ENCODE data around the gene ZNF605. TPM values are rescaled to one million over a fixed set of nuclear protein-coding genes. Genes with fewer than 3 reads are reported as not detected.
"Not testable (repeated sequence)": the region's sequence is repeated elsewhere in the genome, so short reads cannot be mapped to it uniquely, and the experiment has no call there.

The ZNF605 gene
- total RNA-seq, 3 donors from 2014 or later: 3.9 to 5.0 (median 4.9) TPM

GRCh38 chr12:132953771-132954170, 2.3 kb downstream of the ZNF605 start:
- ATAC-seq: no peak
- Mint-ChIP-seq H3K27me3 (ENCODE audit: low read depth) (no peaks in the 10 kb centered on the region), H3K9me3 (peaks cover 10% of the 10 kb centered on the region), H3K36me3 (ENCODE audit: insufficient read depth) (peaks cover 25% of the 10 kb centered on the region), H3K4me3 (peak overlapping the region; percentile 19), H3K4me1 (ENCODE audit: low read depth) (peaks cover 28% of the 10 kb centered on the region)
- no peak for DNase-seq

DNA sequence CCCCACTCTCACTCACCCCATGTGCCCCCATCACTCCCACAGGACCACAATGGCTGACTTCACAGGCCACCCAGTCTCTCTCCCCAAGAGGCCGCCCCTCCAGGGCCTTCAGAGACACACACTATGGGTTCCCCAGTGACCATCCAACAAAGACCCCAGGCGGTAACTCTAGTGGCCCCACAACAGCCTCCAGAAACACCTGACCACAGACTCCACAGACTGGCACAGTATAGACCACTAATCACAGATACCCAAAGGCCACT, 3.0 kb downstream of the ZNF605 start:
- Mint-ChIP-seq H3K36me3 (ENCODE audit: insufficient read depth) (peaks cover 32% of the 10 kb centered on the region), H3K27me3 (ENCODE audit: low read depth) (no peaks in the 10 kb centered on the region), H3K4me1 (ENCODE audit: low read depth) (peaks cover 28% of the 10 kb centered on the region), H3K4me3 (no peak overlapping the region), H3K9me3 (peaks cover 14% of the 10 kb centered on the region)
- no peak for DNase-seq
- ATAC-seq: no peak

DNA sequence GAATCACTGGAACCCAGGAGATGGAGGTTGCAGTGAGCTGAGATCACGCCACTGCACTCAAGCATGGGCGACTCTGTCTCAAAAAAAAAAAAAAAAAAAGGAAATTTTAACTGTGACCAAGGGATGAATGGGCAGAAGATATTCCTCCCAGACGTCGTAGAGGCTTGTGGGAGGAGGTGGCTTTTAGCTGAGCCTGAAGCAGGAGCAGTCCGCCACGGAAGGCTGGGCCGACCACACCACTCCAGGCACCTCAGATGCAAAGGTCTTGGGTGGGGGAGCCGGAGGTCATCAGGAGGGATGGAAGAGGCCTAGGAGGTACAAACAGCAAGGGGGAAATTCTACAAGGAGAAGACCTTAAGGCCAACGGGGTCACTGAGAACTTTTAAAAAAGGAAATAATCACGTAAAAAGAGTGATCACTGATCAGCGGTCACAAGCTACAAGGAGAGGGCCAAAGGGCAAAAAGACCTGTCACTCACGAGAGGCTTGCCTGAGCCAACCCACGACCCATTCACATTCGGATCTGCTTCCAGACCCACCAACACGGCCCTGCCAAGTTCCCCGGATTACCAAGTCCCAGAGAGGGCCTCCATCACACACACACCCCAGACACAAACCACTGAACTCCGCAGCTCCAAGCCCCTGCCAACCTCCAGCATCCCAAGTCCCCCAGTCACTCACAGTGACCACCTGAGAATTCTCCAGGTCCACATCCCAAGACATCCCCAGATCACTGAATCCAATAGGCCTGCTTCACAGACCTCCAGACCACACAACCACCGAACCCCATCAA, 3.5 kb downstream of the ZNF605 start:
- ATAC-seq (no peak), DNase-seq (no peak)
- Mint-ChIP-seq H3K4me3 (no peak overlapping the region), H3K36me3 (ENCODE audit: insufficient read depth) (peaks cover 34% of the 10 kb centered on the region), H3K27me3 (ENCODE audit: low read depth) (no peaks in the 10 kb centered on the region), H3K4me1 (ENCODE audit: low read depth) (peaks cover 28% of the 10 kb centered on the region), H3K9me3 (peaks cover 18% of the 10 kb centered on the region)

GRCh38 chr12:132951649-132952048, 4.5 kb downstream of the ZNF605 start:
- peaks cover 18% of the 10 kb centered on the region for H3K9me3 Mint-ChIP-seq
- no peaks in the 10 kb centered on the region for H3K27me3 Mint-ChIP-seq (ENCODE audit: low read depth)
- ATAC-seq (no peak), DNase-seq (no peak)
- H3K4me3 Mint-ChIP-seq: no peak overlapping the region
- peaks cover 34% of the 10 kb centered on the region for H3K36me3 Mint-ChIP-seq (ENCODE audit: insufficient read depth)
- peaks cover 24% of the 10 kb centered on the region for H3K4me1 Mint-ChIP-seq (ENCODE audit: low read depth)

GRCh38 chr12:132950844-132951535, 5.1 kb downstream of the ZNF605 start:
- Mint-ChIP-seq H3K36me3 (ENCODE audit: insufficient read depth) (peaks cover 37% of the 10 kb centered on the region), H3K4me3 (no peak overlapping the region), H3K4me1 (ENCODE audit: low read depth) (peaks cover 19% of the 10 kb centered on the region), H3K27me3 (ENCODE audit: low read depth) (no peaks in the 10 kb centered on the region), H3K9me3 (peaks cover 21% of the 10 kb centered on the region)
- ATAC-seq (no peak), DNase-seq (no peak)

- ATAC-seq: no peak
- Mint-ChIP-seq H3K4me3 (no peak overlapping the region), H3K27me3 (ENCODE audit: low read depth) (no peaks in the 10 kb centered on the region), H3K36me3 (ENCODE audit: insufficient read depth) (peaks cover 43% of the 10 kb centered on the region), H3K4me1 (ENCODE audit: low read depth) (peaks cover 14% of the 10 kb centered on the region), H3K9me3 (peaks cover 26% of the 10 kb centered on the region)
- DNase-seq: no peak
Observed at GRCh38 chr12:132949936-132950837, 5.9 kb downstream of the ZNF605 start.

DNA sequence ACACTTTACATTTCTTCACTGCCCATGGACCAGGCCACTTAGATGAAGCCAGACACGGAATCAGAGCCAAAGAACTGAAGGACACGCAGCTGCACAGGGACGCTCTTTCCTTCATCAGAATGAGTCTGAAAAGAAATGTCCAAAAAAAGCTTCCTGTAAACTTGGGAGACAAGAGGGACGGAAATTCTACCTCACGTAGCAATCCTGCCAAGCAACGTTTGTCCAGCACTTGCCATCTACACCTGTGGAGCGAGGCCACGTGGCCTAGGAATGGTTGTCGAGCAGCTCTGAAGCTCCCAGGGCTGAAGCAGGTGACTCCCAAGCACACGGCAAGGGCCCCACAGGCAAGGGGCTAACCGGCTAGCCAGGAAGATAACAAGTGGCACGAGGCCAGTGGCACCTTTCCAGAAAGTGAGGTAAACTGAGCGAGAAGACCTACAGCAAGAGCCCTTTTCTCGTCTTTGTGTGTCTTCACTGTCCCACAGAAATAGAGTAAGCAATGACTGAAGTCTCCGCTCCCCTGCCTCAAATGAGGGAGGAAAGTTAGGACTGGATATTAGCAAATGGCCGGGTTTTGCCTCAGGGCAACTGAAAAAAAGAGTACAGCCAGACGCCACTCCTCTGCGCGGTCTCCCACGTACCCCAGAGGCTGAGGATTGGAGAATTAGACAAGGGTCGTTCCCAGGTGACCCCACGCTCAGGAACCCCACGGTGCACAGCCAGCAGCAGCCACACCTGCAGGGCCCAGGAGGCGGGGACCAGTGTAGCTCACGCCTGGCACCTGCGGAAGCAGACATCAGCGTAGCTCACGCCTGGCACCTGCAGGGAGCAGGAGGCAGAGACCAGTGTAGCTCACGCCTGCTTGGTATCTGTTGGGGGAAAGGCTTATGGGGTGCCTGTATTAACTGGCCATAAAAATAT, 7.7 kb downstream of the ZNF605 start:
- DNase-seq: no peak
- H3K9me3 Mint-ChIP-seq: peaks cover 24% of the 10 kb centered on the region
- ATAC-seq: no peak
- peaks cover 1% of the 10 kb centered on the region for H3K4me1 Mint-ChIP-seq (ENCODE audit: low read depth)
- no peak overlapping the region for H3K4me3 Mint-ChIP-seq
- H3K36me3 Mint-ChIP-seq (ENCODE audit: insufficient read depth): peaks cover 51% of the 10 kb centered on the region
- no peaks in the 10 kb centered on the region for H3K27me3 Mint-ChIP-seq (ENCODE audit: low read depth)

DNA sequence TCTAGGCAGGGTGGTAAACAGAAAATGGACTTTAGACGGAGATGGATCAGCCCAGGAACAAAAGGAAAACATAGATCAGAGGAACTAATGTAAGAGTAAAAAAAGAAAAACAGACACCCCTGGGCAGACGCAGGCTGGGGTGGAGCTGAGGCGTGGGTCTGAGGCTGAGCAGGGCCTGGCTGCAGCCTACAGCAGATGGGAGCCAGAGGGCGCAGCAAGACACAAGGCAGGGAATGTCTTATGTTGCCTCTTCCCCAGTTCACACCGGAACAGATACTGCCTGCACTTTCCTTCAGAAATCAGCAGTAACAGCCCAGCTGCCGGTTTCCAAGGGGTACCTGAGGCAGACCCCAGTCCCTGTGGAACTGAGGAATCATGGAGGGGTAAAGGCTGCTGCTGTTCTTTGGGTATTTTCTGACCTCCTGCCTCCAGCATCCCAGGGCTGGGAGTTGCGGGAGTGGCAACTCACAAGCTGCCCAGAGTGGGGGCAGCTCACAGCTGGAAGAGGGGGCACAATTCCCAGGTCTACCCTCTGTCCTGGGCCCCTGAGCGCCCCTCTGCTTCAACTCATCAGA, 9.8 kb downstream of the ZNF605 start:
- Mint-ChIP-seq H3K36me3 (ENCODE audit: insufficient read depth) (peaks cover 57% of the 10 kb centered on the region), H3K27me3 (ENCODE audit: low read depth) (no peaks in the 10 kb centered on the region), H3K9me3 (peaks cover 34% of the 10 kb centered on the region), H3K4me1 (ENCODE audit: low read depth) (no peaks in the 10 kb centered on the region), H3K4me3 (no peak overlapping the region)
- DNase-seq: no peak
- no peak for ATAC-seq

DNA sequence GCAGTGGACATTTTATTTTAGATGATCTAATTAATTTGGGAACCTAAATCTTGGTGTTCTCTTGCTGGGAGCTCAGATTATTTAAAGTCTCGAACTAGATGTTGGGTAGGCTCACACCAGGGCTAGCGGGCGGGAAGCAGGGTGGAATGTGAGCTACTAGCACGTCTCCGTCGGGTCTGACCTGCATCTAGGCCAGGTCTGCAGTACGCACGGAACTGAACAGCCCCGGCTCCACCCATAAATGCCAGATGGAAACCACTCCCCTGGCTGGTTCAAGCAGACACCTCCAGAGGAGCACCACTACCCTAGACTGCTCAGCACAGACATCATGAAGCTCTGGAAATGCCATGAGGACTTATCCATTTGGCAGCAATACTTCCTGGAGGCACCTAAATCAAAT, 10.3 kb downstream of the ZNF605 start:
- H3K4me1 Mint-ChIP-seq (ENCODE audit: low read depth): no peaks in the 10 kb centered on the region
- ATAC-seq: no peak
- H3K27me3 Mint-ChIP-seq (ENCODE audit: low read depth): no peaks in the 10 kb centered on the region
- no peak for DNase-seq
- H3K4me3 Mint-ChIP-seq: no peak overlapping the region
- H3K36me3 Mint-ChIP-seq (ENCODE audit: insufficient read depth): peaks cover 63% of the 10 kb centered on the region
- H3K9me3 Mint-ChIP-seq: peaks cover 39% of the 10 kb centered on the region

DNA sequence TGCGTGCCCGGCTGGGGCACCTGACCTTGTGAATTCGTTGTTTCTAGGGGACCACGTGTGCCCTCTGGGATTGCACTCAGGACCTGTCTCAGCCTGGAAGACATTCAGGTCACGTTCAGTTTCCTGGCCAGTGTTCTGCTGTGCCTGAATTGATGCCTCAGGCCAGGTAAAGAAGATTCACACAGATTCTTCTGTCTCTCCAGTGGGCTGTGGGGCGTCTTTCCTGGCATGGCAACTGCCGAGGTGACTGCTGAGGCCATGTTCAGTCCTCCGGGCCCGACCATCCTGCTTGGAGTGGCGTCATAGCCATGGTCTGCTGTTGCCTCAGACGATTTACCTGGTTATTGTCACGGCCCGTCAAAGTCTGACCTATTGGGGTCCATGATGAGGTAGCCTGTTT, 13.5 kb downstream of the ZNF605 start:
- Mint-ChIP-seq H3K4me3 (no peak overlapping the region), H3K27me3 (ENCODE audit: low read depth) (no peaks in the 10 kb centered on the region), H3K36me3 (ENCODE audit: insufficient read depth) (peaks cover 46% of the 10 kb centered on the region), H3K4me1 (ENCODE audit: low read depth) (no peaks in the 10 kb centered on the region), H3K9me3 (peaks cover 31% of the 10 kb centered on the region)
- no peak for DNase-seq
- no peak for ATAC-seq

DNA sequence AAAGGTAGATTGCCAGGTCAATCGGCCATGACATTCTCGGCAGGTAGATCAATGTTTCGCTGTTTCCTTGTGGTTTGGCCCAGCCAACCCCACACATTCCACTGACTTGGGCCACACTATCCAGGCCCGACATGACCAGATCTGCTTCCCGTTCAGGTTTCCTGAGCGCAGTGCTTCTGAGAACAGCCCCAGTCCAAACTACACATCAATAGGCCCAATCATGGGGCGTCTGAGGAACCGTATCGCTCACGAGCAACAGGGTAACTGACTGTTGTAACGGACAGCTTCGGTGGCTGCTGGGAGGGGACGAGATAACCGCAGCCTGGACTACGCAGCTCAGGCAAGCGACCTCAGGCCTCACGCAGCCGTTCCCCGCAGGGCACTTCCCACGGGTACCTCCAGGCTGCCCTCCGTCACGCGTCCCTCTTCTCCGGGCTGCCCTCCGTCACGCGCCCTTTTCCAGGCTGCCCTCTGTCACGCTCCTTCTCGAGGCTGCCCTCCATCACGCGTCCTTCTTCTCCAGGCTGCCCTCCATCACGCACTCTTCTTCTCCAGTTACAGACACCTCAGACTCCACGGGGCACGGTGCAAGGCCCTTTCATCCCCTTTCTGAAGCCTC, 14.7 kb downstream of the ZNF605 start:
- H3K27me3 Mint-ChIP-seq (ENCODE audit: low read depth): no peaks in the 10 kb centered on the region
- no peak overlapping the region for H3K4me3 Mint-ChIP-seq
- H3K4me1 Mint-ChIP-seq (ENCODE audit: low read depth): no peaks in the 10 kb centered on the region
- peaks cover 46% of the 10 kb centered on the region for H3K36me3 Mint-ChIP-seq (ENCODE audit: insufficient read depth)
- ATAC-seq: no peak
- peaks cover 39% of the 10 kb centered on the region for H3K9me3 Mint-ChIP-seq
- no peak for DNase-seq

DNA sequence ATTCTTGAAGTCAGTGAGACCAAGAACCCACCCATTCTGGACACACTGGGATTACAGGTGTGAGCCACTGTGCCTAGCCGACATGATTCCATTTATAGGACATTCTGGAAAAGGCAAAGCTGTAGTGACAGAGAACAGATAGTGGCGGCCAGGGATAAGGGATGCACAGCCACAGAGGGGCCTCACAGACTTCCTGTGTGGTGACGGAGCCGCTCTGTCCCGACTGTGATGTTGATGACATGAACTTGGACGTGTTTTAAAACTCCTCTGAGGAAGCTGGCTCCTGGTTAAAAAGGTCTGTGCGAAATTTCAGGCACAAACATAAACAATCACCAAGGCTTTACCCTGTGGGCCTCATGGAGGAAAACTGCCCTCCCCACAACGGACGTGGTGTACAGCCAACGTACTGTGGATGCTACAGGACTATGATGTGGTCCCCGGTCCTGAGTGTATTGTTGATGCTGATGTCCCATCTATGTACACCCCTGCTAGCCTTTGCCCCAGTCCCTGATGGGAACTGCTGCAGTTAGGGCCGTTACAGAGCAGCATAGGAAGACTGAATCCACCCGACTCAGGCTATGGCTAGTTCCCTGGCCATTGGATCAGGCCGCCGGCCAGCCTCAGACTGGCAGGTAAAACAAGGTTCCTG, 15.9 kb downstream of the ZNF605 start:
- Mint-ChIP-seq H3K4me3 (no peak overlapping the region), H3K36me3 (ENCODE audit: insufficient read depth) (peaks cover 42% of the 10 kb centered on the region), H3K27me3 (ENCODE audit: low read depth) (no peaks in the 10 kb centered on the region), H3K4me1 (ENCODE audit: low read depth) (no peaks in the 10 kb centered on the region), H3K9me3 (peaks cover 38% of the 10 kb centered on the region)
- no peak for DNase-seq
- no peak for ATAC-seq

- not testable (repeated sequence) for DNase-seq; H3K27me3 Mint-ChIP-seq (ENCODE audit: low read depth); H3K4me1 Mint-ChIP-seq (ENCODE audit: low read depth); H3K4me3 Mint-ChIP-seq; ATAC-seq
- Mint-ChIP-seq H3K9me3 (peaks cover 46% of the 10 kb centered on the region), H3K36me3 (ENCODE audit: insufficient read depth) (peaks cover 36% of the 10 kb centered on the region)
Observed at GRCh38 chr12:132938807-132939206, 17.3 kb downstream of the ZNF605 start.
